Measurements from ENCODE around the gene C2orf69. TPM values are rescaled to one million over a fixed set of nuclear protein-coding genes. Genes with fewer than 3 reads are reported as not detected.

Gene C2orf69
- polyA plus RNA-seq, 10 donors, result 8.7 to 12.5 (median 10.4) TPM

DNA sequence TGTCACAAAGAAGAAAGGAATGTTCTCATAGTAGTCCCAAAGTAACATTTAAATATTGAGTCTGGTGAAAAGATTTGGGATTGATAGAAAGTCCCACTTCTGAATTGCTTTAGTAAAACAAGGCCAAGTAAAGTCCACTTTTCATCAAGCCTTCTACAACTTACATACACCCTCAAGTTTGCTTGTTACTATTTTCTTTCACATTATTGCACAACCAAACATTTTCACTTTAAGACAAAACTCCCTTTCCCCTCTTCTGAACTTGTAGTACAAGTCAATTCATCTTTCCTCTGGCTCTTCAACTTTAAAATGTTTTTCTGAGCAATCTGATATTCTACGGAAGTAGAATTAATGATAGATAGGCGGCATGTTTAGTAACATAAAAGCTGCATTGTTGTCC, 55.3 kb downstream of the C2orf69 start:
- no peak for DNase-seq

DNA sequence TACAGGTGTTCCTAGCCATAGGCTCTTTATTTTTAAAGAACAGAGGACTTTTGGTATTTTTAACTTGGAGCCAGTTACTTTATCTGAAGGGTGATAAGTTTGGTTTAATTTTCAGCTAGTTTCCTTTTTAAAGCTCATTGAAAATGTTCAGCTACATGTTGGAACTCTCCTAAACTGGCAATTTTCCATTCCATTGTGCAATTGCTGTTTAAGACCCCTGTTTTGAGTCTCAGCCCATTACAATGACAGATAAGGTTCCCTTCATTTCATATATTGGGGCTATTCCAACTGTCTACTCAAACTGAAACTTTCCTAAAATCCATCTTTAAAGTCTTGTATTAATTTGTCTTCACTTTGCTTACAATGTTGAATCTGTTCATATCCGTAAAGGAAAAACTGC, 55.9 kb downstream of the C2orf69 start:
- DNase-seq, result no peak

DNA sequence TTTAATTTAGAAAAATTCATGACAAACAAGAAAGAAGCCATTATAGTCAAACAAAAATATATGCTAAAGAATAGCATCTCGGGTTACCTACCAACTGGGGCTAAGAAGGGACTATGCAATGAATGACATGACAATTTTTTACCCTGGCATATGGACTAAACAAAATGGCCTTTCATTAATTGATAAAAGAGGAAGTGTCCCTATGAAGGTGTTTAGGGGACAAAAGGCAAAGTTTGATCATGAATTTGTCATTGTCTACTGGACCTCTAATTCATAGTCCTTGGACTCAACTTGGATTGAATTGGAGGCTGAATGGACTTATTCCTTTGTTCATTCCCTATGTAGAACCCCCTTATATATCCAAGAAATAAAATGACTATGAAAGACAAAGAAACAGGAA, 57.0 kb downstream of the C2orf69 start:
- no peak for DNase-seq

DNA sequence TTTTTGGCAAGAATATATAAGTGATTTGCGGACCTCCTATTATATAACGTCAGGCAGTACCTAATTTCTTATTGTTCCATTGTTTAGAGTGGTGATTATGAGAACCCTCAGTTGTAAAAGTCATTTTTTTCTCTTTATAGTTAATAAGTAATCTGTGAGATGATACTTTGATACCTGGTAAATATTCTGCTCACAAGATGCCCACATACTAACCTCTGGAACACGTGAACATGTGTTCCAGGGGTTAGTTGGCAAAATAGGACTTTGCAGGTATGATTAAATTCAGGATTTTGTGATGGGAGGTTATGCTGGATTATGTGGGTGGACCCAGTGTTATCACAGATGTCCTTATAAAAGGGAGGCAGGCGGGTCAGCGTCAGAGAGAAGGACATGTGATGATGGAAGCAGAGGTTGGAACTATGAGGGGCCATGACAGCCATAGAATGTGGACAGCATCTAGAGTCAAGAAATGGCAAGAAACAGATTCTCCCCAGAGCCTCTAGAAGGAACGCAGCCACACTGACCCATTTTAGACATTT, 61.1 kb downstream of the C2orf69 start:
- no peak for DNase-seq

DNA sequence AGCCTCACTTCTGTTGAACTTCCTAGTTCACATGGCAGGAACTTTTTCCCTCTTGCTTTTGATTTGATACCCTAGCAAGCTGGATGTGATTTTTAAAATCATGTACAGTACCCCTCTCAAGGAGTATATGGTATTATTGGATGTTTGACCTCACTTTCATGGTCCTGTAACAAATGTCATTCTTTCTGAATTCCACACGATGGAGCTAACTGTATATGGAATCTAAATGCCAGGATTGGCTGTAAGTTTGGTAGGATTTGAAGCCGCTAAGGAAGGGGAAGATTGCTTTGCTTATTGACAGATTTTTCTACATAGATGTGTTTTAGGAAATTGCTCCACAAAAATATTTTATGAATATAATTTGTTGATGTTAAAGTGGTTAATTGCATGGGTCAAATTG, 62.6 kb downstream of the C2orf69 start:
- peak in 2 of 3 donors; percentile 47 to 60 for DNase-seq

DNA sequence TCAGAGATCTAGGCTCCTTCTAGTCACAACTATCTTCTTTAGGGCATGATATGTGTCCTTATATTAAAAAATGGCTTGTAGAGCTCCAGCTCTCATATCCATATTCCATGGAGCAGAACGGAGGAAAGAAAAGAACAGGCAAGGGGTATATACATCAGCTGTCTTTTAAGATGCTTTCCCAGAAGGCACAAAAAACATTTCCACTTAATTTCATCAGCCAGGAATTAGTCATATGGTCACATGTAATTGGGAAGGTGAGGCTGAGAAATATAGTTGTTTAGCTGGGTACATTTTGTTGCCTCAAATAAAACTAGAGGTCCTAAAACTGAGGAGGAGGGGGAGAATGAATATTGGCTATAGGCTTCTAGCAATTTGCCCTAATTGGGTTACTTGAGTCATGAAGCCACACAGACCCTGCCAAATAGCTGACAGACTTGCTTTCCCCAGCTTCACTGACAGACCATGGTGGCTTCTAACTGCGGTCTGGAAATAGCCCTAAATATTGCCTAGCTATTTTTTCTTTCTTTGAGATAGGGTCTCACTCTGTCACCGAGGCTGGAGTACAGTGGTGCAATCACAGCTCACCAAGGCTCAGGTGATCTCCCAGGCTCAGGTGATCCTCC, 64.3 kb downstream of the C2orf69 start:
- DNase-seq, result no peak

Other genes starting within 250 kb of the C2orf69 start
- gene FTCDNL1, start 60.1 kb upstream of the C2orf69 start, polyA plus RNA-seq (ENCODE audit: insufficient read length in 10 of 10), result 1 to 10 TPM; 1.4 to 3.0 (median 2.2) TPM
- 10 to 100 TPM in 3 of 10 donors, 1 to 10 TPM in 7; 5.6 to 10.9 (median 7.9) TPM for gene TYW5, start 44.2 kb downstream of the C2orf69 start, polyA plus RNA-seq (ENCODE audit: insufficient read length in 10 of 10)
- gene MAIP1, start 44.3 kb downstream of the C2orf69 start, polyA plus RNA-seq (ENCODE audit: insufficient read length in 10 of 10), result 10 to 100 TPM; 13.6 to 24.6 (median 17.6) TPM

Measured in muscle of back (tissue), 11 donors.